Measurements from ENCODE around the gene HSPBP1. TPM values are rescaled to one million over a fixed set of nuclear protein-coding genes. Genes with fewer than 3 reads are reported as not detected.
A peak's percentile ranks its signal among the peaks of the same experiment; 100 is the strongest.

The HSPBP1 gene
- polyA plus RNA-seq, 3 donors = 12.3 to 17.0 (median 15.3) TPM

DNA sequence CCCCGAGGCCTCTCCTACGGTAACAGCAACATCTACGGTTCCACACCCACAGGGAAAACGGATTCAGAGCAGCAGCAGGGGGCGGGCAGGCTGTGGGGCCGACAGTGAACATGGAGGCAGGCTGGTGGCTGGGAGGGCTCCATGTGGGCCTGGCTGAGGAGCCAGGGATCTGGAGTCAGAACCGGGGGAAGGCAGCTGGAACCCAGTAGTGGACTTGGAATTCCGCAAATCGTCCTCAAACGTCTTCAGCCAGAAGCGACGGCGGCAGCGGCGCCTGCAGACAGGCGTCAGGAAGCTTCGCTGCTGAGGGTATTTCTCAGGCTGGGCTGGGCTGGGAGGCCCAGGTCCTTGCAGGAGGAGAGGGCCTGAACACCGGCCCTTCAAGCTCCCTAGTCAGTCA lies 53.1 kb downstream of the HSPBP1 start:
- Mint-ChIP-seq H3K27ac (peak overlapping the region in 3 of 7 donors; percentile 13 to 41 (median 19)), H3K4me3 (no peak overlapping the region), H3K27me3 (ENCODE audit: low read depth in 3 of 3) (peaks cover 0 to 3% (median 3%) of the 10 kb centered on the region in 3 donors), H3K4me1 (peaks cover 5% of the 10 kb centered on the region), H3K9me3 (peaks cover 0 to 3% (median 0%) of the 10 kb centered on the region in 7 donors), H3K36me3 (peaks cover 36 to 58% of the 10 kb centered on the region in 2 donors)
- no peak overlapping the region for H2AFZ ChIP-seq (ENCODE audit: insufficient read depth, low read depth, low read length, poor library complexity, severe bottlenecking)
- no peak overlapping the region for H3K27ac ChIP-seq (ENCODE audit: low read depth in 1 of 2, low read length in 2 of 2)
- 86% methylated on average over 18 of the region's 18 CpGs for WGBS (ENCODE audit: insufficient coverage)
- DNase-seq = no peak
- no peaks in the 10 kb centered on the region for H3K4me1 ChIP-seq (ENCODE audit: control insufficient read depth in 1 of 2, insufficient read depth in 2 of 2, low read length in 2 of 2)
- no peaks in the 10 kb centered on the region for H3K79me2 ChIP-seq (ENCODE audit: insufficient read depth, low read length)
- peaks cover 88% of the 10 kb centered on the region for H4K20me1 ChIP-seq (ENCODE audit: insufficient read depth, low read length)
- intact Hi-C loops (cut with micrococcal nuclease) = no loop called here
- no peak overlapping the region for H3K4me2 ChIP-seq (replicated peaks; ENCODE audit: extremely low read depth, low read length, poor library complexity, severe bottlenecking)
- no peaks in the 10 kb centered on the region for H3K9me3 ChIP-seq (replicated peaks in 1 of 2; ENCODE audit: control insufficient read depth in 1 of 2, insufficient read depth in 1 of 2, low read length in 2 of 2)
- H3K9ac ChIP-seq (ENCODE audit: insufficient read depth, low read length, poor library complexity, severe bottlenecking) = no peak overlapping the region
- H3K36me3 ChIP-seq (replicated peaks in 1 of 2; ENCODE audit: control insufficient read depth in 1 of 2, insufficient read depth in 2 of 2, low read length in 2 of 2) = peaks cover 54 to 64% of the 10 kb centered on the region in 2 donors
- no peak overlapping the region for H3K4me3 ChIP-seq (replicated peaks in 1 of 3; ENCODE audit: low read depth in 2 of 3, low read length in 3 of 3)
- TF ChIP-seq, protein P1, sequence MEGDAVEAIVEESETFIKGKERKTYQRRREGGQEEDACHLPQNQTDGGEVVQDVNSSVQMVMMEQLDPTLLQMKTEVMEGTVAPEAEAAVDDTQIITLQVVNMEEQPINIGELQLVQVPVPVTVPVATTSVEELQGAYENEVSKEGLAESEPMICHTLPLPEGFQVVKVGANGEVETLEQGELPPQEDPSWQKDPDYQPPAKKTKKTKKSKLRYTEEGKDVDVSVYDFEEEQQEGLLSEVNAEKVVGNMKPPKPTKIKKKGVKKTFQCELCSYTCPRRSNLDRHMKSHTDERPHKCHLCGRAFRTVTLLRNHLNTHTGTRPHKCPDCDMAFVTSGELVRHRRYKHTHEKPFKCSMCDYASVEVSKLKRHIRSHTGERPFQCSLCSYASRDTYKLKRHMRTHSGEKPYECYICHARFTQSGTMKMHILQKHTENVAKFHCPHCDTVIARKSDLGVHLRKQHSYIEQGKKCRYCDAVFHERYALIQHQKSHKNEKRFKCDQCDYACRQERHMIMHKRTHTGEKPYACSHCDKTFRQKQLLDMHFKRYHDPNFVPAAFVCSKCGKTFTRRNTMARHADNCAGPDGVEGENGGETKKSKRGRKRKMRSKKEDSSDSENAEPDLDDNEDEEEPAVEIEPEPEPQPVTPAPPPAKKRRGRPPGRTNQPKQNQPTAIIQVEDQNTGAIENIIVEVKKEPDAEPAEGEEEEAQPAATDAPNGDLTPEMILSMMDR (IDR thresholded peaks at IDR 0.05) = no peak
- H3K27me3 ChIP-seq (ENCODE audit: control insufficient read depth in 2 of 2, insufficient read depth in 2 of 2, low read length in 2 of 2) = no peaks in the 10 kb centered on the region

GRCh38 chr19:55226273-55226672 lies 53.6 kb downstream of the HSPBP1 start:
- H3K4me1 Mint-ChIP-seq = peaks cover 5% of the 10 kb centered on the region
- Histone ChIP-seq H2AFZ (ENCODE audit: insufficient read depth, low read depth, low read length, poor library complexity, severe bottlenecking) (no peak overlapping the region), H3K9me3 (replicated peaks in 1 of 2; ENCODE audit: control insufficient read depth in 1 of 2, insufficient read depth in 1 of 2, low read length in 2 of 2) (no peaks in the 10 kb centered on the region), H3K4me2 (replicated peaks; ENCODE audit: extremely low read depth, low read length, poor library complexity, severe bottlenecking) (no peak overlapping the region), H3K27ac (ENCODE audit: low read depth in 1 of 2, low read length in 2 of 2) (no peak overlapping the region), H3K4me1 (ENCODE audit: control insufficient read depth in 1 of 2, insufficient read depth in 2 of 2, low read length in 2 of 2) (no peaks in the 10 kb centered on the region), H3K27me3 (ENCODE audit: control insufficient read depth in 2 of 2, insufficient read depth in 2 of 2, low read length in 2 of 2) (no peaks in the 10 kb centered on the region), H3K36me3 (replicated peaks in 1 of 2; ENCODE audit: control insufficient read depth in 1 of 2, insufficient read depth in 2 of 2, low read length in 2 of 2) (peaks cover 49 to 58% of the 10 kb centered on the region in 2 donors), H4K20me1 (ENCODE audit: insufficient read depth, low read length) (peaks cover 87% of the 10 kb centered on the region), H3K79me2 (ENCODE audit: insufficient read depth, low read length) (no peaks in the 10 kb centered on the region), H3K4me3 (replicated peaks in 1 of 3; ENCODE audit: low read depth in 2 of 3, low read length in 3 of 3) (no peak overlapping the region), H3K9ac (ENCODE audit: insufficient read depth, low read length, poor library complexity, severe bottlenecking) (no peak overlapping the region)
- peaks cover 0 to 3% (median 0%) of the 10 kb centered on the region in 7 donors for H3K9me3 Mint-ChIP-seq
- H3K4me3 Mint-ChIP-seq = no peak overlapping the region
- H3K27me3 Mint-ChIP-seq (ENCODE audit: low read depth in 3 of 3) = peaks cover 0 to 3% (median 3%) of the 10 kb centered on the region in 3 donors
- TF ChIP-seq, protein P1 (IDR thresholded peaks at IDR 0.05) = no peak
- intact Hi-C loops (cut with micrococcal nuclease) = no loop called here
- no peak for DNase-seq
- H3K36me3 Mint-ChIP-seq = peaks cover 36 to 52% of the 10 kb centered on the region in 2 donors
- H3K27ac Mint-ChIP-seq = peak overlapping the region in 1 of 7 donors; percentile 67
- 85% methylated on average over 8 of the region's 9 CpGs for WGBS (ENCODE audit: insufficient coverage)
